Measurements from ENCODE around the gene NFKBIE. TPM values are rescaled to one million over a fixed set of nuclear protein-coding genes. Genes with fewer than 3 reads are reported as not detected.

NFKBIE gene
- polyA plus RNA-seq, 1 donor, result 5.4 TPM

GRCh38 chr6:44272529-44272928 is 7.2 kb upstream of the NFKBIE start:
- DNase-seq, result no peak

- DNase-seq, result no peak
Observed at GRCh38 chr6:44271914-44272313, 6.6 kb upstream of the NFKBIE start.

- DNase-seq, result no peak
Observed at GRCh38 chr6:44271406-44271723, 6.0 kb upstream of the NFKBIE start.

DNA sequence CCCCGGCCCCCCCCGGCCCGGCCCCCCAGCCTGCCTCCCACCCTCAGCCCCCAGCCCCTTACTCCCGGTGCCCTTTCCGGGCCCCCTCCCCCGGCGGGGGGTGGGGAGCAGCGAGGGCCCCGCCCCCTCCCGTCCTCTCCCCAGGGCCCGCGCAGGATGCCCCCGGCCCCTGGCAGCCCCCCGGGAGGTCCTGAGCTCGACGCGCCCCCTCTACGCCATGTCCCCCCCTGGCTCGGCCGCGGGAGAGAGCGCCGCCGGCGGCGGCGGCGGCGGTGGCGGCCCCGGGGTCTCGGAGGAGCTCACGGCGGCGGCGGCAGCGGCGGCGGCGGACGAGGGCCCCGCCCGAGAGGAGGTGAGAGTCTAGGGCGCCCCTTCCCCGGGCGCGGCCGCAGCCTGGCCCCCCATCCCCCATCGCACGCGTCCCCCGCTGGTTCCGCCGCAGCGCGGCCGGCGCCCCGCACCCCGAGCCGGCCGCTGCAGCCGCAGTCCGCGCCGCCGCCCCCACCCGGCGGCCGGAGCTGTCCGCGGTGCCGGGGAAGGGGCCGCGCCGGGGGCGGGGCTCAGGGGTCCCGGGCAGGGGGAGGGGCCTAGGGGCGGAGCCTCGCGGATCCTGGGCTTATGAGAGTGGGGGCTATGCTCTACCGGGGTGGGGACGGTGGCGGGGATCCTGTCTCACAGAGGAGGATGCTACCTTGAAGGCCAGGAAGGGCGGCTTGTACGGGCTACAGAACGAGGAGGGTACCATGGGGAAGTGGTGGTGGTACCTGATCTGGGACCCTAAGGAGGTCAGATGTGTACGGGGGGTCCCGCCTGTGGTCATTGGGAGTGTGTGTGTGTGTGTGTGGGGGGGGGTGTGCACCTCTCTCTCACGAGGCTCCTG is 5.4 kb upstream of the NFKBIE start:
- no peak for DNase-seq

DNA sequence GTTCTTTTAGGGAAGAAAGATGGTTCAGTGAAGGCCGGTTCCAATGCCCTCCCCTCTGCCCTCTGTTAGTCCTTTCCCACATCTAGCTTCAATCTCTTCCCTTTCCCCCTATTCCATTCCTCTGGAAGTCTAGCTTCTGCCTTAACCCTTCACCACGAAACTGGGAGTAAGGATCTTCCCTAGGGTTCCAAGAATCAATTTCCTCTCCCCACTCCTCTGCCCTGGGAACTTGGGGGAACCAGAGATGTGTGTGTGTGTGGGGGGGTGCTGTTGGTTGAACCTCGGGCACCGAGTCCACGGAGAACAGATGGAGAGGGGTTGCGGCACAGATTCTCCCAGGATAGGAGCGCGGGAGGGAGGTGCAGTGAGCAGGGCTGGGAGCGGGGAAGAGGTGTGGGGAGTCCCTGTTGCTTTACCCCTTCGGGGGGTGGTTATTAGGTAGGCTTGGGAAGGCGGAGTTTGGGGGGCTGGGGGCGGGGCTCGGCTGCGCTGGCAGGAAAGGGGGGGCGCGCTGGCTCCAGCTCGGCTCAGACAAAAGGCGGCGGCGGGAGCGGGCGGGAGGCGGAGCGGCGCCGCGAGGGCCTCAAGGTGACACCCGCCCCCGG is 4.7 kb upstream of the NFKBIE start, which contains the start of gene TMEM151B:
Gene TMEM151B, plus strand, starts transcription at position 530 of the 605 bp plus-strand sequence. CDS start 293 bp downstream, outside the sequence.
- DNase-seq, result no peak

DNA sequence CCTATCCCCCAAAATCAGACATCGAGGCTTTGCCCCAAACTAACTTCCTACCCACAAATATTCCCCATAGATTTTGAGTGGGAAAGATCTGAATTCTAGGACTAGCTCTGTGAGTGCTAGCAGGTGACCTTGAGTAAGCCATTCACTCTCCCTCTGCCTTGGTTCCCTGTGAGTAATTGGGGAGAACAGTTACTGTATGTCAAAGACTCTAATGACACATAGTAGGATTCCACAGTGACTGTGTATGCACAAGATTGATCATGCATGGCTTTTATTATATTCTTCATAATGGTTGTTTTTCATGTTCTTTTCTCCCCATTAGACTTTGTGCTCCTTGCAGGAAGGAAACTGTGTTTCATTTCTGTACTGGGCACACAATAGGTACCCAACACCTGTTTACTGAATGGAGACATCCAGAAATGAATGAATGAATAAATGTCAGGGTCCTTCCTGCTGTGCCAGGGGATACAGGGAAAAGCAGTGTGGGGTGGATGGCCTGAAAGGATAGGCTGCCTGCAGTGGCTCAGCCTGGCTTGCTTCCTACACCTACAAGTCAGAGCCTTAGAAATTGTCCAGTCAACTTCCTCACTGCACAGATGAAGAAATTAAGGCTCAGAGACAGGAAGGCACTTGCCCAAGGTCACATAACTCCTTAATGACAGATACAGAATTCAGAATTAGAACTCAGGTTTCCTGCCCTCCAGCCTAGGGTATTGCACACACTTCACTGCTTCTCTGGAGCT is 4.0 kb upstream of the NFKBIE start:
- no peak for DNase-seq

DNA sequence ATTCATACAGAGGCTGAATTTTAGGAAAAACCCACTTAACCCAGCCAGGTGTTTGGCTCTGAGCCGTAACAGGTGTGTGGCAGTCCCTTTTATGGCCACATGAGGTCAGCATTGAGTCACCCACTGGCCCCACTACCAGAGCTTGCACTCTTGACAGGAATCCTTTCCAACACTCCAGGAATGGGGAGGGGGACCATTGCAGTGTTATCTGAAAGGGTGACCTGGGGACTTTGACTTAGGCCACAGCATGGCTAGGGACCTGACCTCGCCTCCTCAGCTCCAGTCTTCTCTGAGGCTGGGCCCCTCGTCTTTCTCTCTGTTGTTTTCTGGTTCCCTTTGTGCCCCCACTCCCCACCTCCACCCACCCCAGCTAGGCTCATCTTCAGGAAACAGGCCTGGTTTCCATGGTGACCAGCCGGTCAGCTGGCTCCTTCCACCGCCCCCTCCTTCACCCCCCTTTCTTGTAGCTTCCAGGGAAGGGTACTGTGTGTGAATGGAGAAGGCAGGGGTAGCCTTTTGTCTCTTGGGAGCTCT is 2.8 kb upstream of the NFKBIE start:
- DNase-seq, result no peak

DNA sequence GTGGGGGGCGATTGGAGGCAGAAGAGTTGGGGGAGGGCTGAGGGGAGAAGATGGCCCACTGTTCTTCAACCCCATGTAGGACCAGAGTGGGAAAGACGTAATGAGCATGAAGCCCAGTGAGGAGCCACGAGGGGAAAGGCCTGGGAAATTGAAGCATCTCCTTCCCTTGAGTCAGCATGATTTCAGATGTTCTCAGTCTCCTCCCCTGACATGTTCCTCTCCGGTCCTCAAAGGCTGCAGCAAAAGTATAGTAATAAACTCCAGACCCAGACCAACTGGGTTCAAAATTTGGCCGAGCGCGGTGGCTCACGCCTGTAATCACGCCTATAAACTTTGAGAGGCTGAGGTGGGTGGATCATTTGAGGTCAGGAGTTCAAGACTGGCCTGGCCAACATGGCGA is 1.9 kb upstream of the NFKBIE start:
- no peak for DNase-seq

DNA sequence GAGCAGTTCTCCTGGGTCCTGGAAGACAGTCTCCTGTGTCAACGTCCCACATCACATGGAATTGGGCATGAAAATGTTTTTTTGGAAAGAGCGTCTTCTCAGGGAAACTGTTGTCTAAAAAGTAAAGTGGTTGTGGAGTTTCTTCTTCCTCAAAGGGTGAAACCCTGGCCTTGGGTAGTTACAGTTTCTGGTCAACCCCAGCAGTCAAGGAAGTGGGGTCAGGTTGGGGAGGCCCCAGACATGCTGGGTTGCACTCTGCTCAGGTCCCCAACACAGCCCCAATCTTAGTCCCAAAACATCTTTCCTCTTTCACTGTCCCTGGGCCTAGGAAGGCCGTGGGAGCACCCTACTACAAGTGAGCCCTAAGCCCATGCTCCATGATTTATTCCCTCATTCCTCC is 996 bp upstream of the NFKBIE start:
- DNase-seq, result no peak

DNA sequence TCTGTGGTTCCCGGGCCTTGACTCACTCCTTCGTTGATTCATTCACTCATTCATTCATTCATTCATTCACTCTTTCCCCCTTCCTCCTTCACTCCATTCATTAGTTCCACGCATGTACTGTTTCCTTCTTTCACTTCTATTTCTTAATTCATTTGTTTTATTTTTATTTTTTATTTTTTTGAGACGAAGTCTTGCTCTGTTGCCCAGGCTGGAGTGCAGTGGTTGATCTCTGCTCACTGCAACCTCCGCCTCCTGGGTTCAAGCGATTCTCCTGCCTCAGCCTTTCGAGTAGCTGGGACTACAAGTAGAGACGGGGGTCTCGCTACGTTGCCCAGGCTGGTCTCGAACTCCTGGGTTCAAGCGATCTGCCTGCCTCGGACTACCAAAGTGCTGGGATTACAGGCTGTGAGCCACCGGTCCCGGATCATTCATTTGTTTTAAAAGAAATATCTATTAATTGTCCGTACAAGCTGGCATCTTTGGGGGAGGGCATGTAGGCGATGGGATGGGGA is 427 bp upstream of the NFKBIE start:
- no peak for DNase-seq

DNA sequence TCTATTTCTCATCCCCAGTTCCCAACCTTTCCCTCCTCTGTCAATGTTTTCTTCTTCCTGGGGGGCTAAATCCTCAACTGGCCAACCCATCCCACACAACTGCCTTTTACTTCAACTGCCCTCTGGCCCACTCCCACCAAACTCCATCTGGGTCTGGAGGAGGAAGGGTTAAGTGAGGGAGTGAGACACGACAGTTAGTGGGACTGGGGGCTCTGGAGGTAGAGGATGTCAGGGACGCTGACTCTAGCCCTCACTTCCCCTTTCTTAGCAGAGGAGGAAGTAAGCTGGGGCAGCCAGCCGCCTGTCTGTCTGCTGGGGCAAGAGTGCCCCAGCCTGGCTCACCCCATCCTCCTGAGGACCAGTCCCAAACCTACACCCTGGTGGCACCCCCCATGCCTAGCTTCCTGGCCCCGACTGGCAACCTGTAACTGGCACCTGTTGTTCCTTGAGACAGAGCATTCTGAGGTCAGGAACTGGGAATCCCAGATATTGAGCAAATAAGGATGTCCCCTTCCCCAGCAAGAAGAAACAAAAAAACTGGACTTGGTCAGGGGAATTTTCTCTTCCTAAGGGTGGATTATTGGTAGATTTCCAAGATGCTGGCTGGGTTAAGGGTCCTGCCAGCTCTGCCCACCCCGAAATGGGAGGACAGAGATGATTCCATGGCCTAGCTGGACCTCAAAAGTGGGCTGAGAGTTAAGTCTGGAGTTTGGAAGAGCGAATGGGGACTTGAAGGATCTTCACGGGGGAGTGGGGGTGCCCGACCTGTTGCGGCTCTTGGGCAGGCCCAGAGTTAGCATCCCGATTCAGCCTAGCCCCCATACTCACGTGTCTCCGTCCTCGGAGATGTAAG is 971 bp downstream of the NFKBIE start:
- no peak for DNase-seq

GRCh38 chr6:44263354-44264100 is 1.8 kb downstream of the NFKBIE start:
- no peak for DNase-seq

- DNase-seq, result no peak
Observed at GRCh38 chr6:44262467-44263353, 2.6 kb downstream of the NFKBIE start.

DNA sequence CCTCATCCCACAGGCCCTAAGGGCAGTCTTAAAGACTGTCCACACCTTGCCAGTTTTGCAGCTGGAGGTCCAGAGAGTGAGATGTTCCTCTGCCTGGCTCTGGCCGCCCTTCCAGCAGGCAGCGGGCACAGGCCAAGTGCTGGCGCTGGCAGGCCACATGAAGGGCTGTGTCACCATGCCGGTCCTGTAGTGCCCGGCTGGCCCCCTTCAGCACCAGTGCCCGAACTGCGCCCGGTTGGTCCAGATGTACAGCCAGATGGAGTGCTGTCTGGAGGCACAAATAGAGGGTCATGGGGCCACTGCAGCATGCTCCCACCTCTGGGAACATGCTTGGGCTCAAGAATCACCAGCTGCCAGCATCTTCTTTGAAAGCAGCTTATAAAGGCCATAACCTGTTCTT is 3.8 kb downstream of the NFKBIE start:
- DNase-seq, result no peak

DNA sequence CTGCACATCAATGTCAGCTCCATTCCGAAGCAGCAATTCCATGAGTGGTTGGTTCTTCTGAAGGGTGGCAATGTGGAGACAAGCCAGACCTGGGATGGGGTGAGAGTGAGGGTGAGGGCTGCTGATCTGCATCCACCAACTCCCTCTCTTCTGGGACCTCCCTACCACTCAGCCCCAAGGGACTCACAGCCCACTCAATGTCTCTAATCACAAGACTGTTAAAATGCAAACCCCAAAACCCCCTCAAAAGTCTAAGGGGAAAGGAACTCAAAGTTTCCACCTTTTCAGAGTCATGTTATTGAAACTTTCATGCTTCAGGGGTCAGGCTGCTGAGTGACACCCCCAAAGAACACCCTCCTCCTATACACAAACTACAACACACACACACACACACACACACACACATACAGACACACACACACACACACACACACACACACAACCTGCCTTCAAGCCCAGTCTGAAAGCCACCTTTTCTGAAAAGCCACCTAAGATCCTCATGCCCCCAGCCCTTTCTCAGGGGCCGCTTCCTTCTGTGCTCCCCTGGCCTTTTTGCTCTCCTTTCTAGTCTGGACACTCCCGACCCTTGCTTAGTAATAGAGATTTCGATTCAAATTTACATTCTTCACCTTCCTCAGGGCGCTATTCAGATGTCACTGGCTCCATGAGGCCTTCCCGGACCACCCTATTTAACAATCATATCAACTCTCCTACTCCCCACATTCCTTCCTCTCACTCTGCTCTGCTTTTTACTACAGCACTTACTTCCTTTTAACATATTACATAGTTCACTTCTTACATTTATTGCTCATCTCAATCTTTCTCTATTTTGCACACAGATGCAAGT is 4.7 kb downstream of the NFKBIE start:
- DNase-seq, result no peak

DNA sequence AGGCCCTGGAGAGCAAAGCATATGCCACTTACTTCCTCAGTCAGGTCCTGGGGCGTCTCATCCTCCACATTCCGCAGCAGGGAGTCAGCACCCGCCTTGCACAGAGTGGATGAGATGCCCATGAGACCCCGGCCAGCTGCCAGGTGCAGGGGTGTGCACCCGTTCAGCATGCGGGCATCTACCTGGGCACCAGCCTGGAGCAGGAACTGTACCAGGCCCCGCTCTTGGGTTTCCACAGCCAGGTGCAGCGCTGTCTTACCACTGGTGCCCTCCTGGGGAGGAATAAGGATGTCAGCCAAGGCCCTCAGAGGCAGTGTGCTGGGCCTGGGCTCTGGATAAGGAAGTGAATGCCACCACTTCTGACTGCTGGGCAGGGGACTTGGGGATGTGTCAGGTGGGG is 5.3 kb downstream of the NFKBIE start:
- DNase-seq, result no peak

GRCh38 chr6:44258921-44259320 is 6.4 kb downstream of the NFKBIE start:
- DNase-seq, result no peak

GRCh38 chr6:44258325-44258863 is 7.0 kb downstream of the NFKBIE start:
- no peak for DNase-seq

GRCh38 chr6:44257753-44258324 is 7.5 kb downstream of the NFKBIE start:
- no peak for DNase-seq

All from hindlimb muscle (tissue), 1 donor.